Measurements from ENCODE around the gene ZDHHC13.

GRCh38 chr11:19105011-19105410 is 12.0 kb upstream of the ZDHHC13 start:
- TF ChIP-seq EGR1 (IDR thresholded peaks at IDR 0.05; ENCODE audit: low read depth in 2 of 2), result no peak
- TF ChIP-seq, protein P1, sequence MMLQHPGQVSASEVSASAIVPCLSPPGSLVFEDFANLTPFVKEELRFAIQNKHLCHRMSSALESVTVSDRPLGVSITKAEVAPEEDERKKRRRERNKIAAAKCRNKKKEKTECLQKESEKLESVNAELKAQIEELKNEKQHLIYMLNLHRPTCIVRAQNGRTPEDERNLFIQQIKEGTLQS (IDR thresholded peaks at IDR 0.05), result no peak
- TF ChIP-seq, protein P2, sequence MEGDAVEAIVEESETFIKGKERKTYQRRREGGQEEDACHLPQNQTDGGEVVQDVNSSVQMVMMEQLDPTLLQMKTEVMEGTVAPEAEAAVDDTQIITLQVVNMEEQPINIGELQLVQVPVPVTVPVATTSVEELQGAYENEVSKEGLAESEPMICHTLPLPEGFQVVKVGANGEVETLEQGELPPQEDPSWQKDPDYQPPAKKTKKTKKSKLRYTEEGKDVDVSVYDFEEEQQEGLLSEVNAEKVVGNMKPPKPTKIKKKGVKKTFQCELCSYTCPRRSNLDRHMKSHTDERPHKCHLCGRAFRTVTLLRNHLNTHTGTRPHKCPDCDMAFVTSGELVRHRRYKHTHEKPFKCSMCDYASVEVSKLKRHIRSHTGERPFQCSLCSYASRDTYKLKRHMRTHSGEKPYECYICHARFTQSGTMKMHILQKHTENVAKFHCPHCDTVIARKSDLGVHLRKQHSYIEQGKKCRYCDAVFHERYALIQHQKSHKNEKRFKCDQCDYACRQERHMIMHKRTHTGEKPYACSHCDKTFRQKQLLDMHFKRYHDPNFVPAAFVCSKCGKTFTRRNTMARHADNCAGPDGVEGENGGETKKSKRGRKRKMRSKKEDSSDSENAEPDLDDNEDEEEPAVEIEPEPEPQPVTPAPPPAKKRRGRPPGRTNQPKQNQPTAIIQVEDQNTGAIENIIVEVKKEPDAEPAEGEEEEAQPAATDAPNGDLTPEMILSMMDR (IDR thresholded peaks at IDR 0.05; ENCODE audit: low read depth, low read length, missing input control), result no peak
- no peak for TF ChIP-seq RXRA (IDR thresholded peaks at IDR 0.05)
- TF ChIP-seq REST (IDR thresholded peaks at IDR 0.05), result no peak
- no peak for TF ChIP-seq TAF1 (conservative IDR thresholded peaks at IDR 0.05)
- no peak for TF ChIP-seq FOXA1 (IDR thresholded peaks at IDR 0.05)
